ENCODE measurements around the gene INPP4A.

DNA sequence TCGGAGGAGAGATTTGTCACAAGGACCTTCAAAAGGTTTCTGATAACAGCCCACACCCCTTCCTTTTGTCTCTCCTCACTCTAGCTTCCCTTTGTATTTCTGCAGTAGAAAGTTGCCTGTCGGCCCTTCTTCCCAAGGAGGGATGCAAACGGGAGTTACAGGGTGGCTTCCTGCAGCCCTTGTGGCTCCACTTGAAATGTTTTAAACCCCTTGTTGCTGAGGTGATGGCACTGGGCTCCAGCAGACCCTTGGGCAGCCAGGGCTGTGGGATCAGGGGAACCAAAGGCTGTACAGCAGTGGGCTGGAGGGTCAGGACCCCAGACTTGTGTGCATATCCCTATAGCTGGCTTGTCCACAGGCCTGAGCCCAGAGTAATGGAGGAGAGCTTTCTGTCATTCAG is 101.5 kb downstream of the INPP4A start:
- TF ChIP-seq CBFB (CRISPR knock-in tag; IDR thresholded peaks at IDR 0.05), result no peak
- TF ChIP-seq, protein P1, sequence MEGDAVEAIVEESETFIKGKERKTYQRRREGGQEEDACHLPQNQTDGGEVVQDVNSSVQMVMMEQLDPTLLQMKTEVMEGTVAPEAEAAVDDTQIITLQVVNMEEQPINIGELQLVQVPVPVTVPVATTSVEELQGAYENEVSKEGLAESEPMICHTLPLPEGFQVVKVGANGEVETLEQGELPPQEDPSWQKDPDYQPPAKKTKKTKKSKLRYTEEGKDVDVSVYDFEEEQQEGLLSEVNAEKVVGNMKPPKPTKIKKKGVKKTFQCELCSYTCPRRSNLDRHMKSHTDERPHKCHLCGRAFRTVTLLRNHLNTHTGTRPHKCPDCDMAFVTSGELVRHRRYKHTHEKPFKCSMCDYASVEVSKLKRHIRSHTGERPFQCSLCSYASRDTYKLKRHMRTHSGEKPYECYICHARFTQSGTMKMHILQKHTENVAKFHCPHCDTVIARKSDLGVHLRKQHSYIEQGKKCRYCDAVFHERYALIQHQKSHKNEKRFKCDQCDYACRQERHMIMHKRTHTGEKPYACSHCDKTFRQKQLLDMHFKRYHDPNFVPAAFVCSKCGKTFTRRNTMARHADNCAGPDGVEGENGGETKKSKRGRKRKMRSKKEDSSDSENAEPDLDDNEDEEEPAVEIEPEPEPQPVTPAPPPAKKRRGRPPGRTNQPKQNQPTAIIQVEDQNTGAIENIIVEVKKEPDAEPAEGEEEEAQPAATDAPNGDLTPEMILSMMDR (IDR thresholded peaks at IDR 0.05 in 2 of 3, conservative IDR thresholded peaks at IDR 0.05 in 1 of 3; ENCODE audit: insufficient read depth in 2 of 3, low read depth in 1 of 3, low read length in 3 of 3), result no peak
- TF ChIP-seq ZNF12 (CRISPR knock-in tag; IDR thresholded peaks at IDR 0.05), result no peak
- no peak for TF ChIP-seq MTA1 (IDR thresholded peaks at IDR 0.05; ENCODE audit: borderline replicate concordance)
